Measurements from ENCODE around the gene MRPL48.

GRCh38 chr11:73852049-73852448 is 64.4 kb downstream of the MRPL48 start:
- TF ChIP-seq CTCF (IDR thresholded peaks at IDR 0.05; ENCODE audit: low read depth, low read length, missing input control) (no peak), REST (IDR thresholded peaks at IDR 0.05) (no peak)
